Measurements from ENCODE around the gene FILIP1.

Gene FILIP1

GRCh38 chr6:75494290-75494689 is 690 bp upstream of the FILIP1 start:
- DNase-seq: no peak

- DNase-seq: no peak
Observed at GRCh38 chr6:75492386-75493153, 1.0 kb downstream of the FILIP1 start.

DNA sequence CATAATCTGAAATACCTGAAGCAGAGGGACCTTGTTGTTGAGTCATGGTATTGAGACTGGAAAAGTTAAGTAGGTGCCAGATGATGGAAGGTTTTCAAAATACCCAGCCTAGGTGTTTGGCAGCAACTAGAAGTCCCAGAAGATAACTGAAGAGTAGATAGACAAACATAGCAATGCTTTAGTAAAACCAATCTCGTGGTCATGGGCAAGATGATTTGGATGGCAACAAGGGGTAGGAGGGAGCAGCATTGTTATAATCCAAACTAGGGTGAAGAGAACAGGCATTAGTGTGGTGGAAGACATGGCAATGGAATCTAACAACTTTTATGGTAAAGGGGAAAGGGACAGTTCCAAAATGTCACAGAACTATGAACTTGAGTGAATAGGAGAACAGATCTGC is 2.3 kb downstream of the FILIP1 start:
- DNase-seq: no peak

GRCh38 chr6:75490706-75491105 is 2.9 kb downstream of the FILIP1 start:
- DNase-seq: no peak

DNA sequence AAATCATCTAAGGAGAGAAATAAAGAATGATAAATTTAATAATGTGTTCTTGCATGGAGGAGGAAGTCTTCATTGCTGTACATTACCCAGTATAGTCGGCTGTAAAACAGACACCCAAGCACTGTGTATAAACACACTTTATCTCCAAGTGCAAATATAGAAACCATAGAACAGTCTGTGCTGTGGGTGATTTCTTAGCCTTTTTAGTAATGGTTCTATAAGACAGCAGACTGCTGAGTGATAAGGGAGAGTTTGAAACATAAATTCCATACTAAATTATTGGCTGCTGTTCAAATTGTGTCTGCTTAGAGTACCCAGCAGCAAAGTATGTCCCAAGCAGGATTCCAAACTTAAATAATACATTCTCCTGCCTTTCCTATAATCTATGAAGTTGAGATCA is 4.6 kb downstream of the FILIP1 start:
- no peak for DNase-seq

- no peak for DNase-seq
Observed at GRCh38 chr6:75488033-75488432, 5.6 kb downstream of the FILIP1 start.

DNA sequence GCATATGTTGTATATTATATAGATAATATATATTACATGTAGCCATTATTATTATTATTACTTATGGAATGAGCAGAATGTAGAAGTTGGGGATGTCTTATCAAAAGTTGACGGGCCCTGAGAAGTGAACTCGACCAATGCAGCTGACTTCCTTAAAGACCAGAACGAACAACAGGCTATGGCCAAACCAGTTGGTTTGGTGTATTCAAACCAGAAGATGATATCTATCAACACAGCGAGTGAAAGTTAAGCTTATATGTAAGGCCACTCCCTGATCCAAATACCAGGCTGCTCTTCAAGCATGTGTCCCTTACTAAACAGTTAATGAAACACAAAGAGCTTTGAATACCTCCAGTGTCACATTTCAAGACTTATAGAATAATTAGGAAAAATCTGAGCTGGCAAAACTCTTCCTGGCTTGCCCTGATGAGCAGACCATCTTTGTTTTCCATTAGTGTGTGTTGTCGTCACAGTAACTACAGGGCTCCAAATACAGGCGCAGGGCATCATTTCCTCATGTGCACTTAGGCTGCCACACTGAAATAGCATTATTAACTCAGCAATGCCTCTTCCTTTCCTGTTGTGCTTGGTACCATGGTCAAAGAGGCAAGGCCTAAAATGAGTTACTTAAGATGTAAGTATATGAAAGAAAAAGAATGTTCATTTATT is 6.6 kb downstream of the FILIP1 start:
- DNase-seq: no peak

- no peak for DNase-seq
Observed at GRCh38 chr6:75484535-75484934, 9.1 kb downstream of the FILIP1 start.

- DNase-seq: no peak
Observed at GRCh38 chr6:75483136-75483952, 10.3 kb downstream of the FILIP1 start.

DNA sequence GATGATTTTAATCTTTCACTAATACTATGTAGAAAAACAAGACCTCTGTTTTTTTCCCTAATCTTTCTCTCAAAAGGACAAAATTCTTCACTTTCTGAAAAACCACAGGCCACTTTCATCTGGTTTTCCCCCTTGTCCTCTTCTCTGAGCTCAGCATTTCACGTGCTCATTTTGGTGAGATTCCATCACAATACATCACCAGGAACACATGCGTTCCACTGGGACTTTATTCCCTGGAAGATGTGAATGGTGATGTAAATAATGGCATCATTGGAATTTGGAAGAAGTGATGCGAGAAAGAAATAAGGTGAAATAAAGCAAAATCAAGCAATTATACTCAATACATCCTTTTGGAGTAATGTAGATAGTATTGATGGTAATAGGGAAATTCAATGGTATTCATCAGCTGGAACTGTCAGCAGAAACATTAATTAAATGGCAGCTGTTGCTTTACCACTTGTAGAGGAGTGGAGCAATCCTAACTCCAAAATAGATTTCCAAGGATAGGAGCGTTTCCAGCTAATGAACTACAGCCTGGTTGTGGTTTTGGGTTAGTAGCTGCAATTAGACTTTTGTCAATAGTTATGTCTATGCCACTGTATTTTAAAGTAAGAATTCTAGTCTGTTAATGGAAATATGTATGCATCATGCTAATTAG is 11.5 kb downstream of the FILIP1 start:
- DNase-seq: no peak

GRCh38 chr6:75481394-75481793 is 12.2 kb downstream of the FILIP1 start:
- no peak for DNase-seq

- DNase-seq: no peak
Observed at GRCh38 chr6:75480425-75480824, 13.2 kb downstream of the FILIP1 start.

- DNase-seq: no peak
Observed at GRCh38 chr6:75479712-75480111, 13.9 kb downstream of the FILIP1 start.

DNA sequence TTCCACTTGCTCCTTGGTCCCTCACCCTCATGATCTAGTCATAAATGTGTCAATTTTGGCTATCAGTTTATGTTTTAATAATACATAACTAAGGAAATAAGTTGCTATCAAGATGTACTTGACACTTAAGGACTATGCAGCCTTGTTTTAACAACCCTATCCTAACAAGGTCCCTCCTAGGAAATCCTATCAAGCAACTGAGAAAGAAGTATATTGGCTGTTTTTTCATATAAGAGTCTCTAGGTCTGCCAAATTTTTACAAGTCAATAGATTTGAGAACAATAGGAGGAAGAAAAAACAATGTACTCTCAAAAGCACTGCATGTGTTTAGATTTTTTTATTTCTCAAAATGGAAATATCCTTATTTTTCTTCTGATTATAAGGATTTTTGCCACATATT is 14.7 kb downstream of the FILIP1 start:
- no peak for DNase-seq

- DNase-seq: no peak
Observed at GRCh38 chr6:75472885-75473284, 20.7 kb downstream of the FILIP1 start.

DNA sequence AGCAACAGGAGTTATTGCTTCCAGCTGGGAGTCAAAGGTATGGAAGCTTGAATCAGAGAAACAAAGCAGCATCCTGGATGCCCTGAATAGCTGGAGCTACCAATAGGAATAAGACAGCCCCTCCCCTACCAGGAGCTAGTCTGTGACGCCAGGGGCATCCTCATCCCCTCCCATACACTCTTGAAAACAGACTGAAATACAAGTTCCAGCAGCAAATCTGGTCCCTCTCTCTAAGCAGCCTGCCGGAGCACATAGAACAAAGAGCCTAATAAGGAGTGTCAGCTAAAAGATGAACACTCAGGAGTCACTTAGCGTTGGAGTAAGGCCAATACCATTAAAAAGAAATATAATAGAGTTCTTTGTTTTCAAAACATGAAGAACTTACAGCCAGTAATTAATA is 25.6 kb downstream of the FILIP1 start:
- no peak for DNase-seq

- DNase-seq: no peak
Observed at GRCh38 chr6:75467284-75467683, 26.3 kb downstream of the FILIP1 start.

DNA sequence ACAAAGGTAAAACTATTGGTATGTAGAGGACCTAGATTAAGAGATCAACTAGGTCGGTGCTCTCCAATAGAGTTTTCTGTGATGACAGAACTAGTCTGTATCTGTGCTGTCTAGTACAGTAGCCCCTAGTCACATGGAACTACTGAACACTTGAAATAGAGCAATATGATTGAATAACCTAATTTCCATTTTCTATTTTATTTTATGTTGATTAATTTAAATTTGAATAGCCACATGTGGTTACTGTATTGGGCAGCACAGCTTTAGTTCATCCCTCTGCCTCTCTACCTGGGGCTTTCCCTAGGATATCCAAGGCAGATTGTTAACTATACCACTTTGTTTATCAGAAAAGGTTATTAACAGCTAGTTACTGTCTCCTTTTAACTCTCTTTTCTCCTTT is 27.0 kb downstream of the FILIP1 start:
- no peak for DNase-seq

- DNase-seq: no peak
Observed at GRCh38 chr6:75463908-75464307, 29.7 kb downstream of the FILIP1 start.

GRCh38 chr6:75463061-75463460 is 30.5 kb downstream of the FILIP1 start:
- no peak for DNase-seq

GRCh38 chr6:75460681-75461080 is 32.9 kb downstream of the FILIP1 start:
- DNase-seq: no peak

DNA sequence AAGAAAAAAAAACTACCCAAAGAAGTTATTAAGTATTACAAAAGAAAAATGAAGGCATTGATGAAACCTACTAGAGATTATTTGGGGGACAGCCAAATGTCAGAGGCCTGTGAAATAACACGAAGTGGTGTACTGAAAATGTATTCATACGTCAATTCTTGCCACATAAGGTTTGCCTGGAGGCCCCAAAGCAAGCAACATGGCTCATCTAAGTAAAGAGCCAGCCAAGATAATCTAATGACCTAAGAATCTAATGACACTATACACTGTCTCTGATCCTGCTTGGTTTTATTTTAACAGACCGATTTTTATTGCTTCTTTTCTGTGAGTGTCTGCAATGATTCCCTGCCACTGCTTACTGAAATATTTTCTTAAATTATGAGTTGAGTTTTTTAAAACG is 34.7 kb downstream of the FILIP1 start:
- DNase-seq: no peak

DNA sequence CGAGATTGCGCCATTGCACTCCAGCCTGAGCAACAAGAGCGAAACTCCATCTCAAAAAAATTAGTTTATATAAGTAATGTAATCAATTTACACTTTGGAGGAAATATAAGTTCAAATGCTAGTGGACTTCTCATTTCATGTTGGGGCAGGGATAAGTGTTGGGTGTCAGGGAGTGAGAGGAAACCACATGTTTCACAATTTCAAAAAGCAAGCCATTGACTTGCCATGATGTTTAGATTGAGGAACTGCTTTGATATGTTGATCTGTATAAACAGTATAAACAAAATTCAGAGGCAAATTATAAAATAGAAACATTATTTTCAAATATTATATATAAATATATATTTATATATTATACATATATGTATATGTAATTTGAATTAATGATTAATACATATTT is 42.7 kb downstream of the FILIP1 start:
- no peak for DNase-seq

All from NCI-H774 (cell line).